ENCODE results near the gene RSPH1.
A peak's percentile ranks its signal among the peaks of the same experiment; 100 is the strongest.

Gene RSPH1

DNA sequence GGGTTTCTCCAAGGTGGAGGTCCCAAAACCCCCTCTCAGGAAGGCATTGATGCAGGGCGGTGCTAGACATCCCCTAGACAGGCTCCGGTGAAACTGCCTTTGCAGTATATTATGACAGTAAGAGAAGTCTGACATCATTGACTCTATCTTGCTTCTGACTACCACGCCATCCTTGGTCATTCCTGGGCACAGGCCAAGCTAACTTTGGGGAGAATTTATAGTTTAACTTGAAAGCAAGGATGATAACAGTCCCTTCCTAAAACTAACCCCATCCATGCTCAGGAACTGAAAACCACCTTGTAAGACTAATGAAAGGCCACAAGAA lies 30.3 kb downstream of the RSPH1 start:
- TF ChIP-seq, protein P1, sequence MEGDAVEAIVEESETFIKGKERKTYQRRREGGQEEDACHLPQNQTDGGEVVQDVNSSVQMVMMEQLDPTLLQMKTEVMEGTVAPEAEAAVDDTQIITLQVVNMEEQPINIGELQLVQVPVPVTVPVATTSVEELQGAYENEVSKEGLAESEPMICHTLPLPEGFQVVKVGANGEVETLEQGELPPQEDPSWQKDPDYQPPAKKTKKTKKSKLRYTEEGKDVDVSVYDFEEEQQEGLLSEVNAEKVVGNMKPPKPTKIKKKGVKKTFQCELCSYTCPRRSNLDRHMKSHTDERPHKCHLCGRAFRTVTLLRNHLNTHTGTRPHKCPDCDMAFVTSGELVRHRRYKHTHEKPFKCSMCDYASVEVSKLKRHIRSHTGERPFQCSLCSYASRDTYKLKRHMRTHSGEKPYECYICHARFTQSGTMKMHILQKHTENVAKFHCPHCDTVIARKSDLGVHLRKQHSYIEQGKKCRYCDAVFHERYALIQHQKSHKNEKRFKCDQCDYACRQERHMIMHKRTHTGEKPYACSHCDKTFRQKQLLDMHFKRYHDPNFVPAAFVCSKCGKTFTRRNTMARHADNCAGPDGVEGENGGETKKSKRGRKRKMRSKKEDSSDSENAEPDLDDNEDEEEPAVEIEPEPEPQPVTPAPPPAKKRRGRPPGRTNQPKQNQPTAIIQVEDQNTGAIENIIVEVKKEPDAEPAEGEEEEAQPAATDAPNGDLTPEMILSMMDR (IDR thresholded peaks at IDR 0.05; ENCODE audit: extremely low read depth, insufficient read depth, missing control alignments), result no peak
- peak; percentile 53 for DNase-seq (ENCODE audit: low spot score)
- in situ Hi-C loops (cut with MboI; ENCODE audit: low pct_unique_long_range_greater_than_20kb, low sequenced_read_pairs, unreplicated experiment), result no loop called here

DNA sequence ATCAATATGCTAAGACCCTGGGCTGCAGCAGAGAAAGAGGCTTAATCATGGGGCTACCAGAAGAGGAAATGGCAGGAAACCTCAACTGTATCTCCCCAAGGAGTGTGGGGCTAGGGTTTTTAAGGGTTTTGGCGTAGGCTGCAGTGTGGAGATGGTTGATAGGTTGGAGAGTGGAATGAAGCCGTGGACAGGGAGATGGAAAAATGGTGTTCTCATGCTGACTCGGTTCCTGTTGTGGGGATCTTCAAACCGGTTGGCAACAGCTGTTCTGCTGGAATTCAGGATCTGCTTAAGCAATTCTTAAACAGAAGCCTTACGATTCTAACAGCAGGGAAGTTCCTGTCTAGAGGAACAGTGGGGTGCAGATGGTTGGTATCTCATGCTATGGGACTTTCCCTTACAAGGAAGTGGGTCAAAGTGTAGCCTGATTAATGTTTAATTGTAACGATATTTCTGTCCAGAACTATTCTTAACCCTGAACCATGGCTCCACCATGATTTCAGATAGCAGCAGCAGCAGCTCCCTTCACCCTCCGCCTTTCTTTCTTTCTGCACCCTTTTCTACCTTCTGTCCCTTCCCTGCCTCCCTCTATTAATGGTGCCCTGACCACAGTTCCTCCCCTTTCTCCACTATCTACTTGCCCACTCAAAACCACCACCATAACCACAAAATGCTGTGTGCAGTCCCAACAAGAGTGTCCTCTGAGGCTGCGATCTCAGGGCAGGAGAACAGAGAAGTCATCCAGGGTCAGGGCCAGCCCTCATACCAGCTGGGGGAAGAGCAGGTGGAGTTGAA lies 30.8 kb downstream of the RSPH1 start:
- in situ Hi-C loops (cut with MboI; ENCODE audit: low pct_unique_long_range_greater_than_20kb, low sequenced_read_pairs, unreplicated experiment), result no loop called here
- TF ChIP-seq, protein P1 (IDR thresholded peaks at IDR 0.05; ENCODE audit: extremely low read depth, insufficient read depth, missing control alignments), result no peak
- no peak for DNase-seq (ENCODE audit: low spot score)

DNA sequence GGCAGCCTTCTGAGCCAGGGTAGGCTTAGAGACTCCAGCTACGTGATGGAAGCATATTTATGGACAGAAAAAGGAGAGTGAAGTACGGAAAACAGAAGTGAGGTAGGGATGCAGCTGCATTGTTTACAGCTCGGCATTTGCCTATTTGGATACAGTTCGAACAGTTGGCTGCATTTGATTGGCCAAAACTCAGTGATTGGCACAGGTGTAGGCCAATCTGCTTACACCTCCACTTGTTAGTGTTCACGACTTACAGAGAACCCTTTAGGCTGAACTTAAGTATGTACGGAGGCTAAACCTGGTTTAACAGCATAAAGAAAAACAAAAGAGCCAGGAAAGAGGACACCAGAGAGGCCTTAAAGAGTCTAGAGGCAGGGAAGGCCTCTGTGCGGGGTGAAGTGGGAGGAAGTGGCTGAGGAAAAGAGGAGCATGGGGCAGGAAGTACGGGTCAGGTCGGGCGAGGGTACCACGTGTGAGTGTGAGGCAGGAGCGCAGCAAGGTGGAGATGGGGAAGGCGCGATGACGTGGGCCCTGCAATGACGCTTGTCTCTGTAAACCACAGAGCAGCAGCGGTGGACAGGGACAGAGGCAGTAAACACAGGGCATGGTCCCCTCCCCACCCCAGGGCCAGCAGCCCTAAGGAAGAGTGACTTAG lies 32.0 kb downstream of the RSPH1 start:
- in situ Hi-C loops (cut with MboI; ENCODE audit: low pct_unique_long_range_greater_than_20kb, low sequenced_read_pairs, unreplicated experiment), result no loop called here
- TF ChIP-seq, protein P1 (IDR thresholded peaks at IDR 0.05; ENCODE audit: extremely low read depth, insufficient read depth, missing control alignments), result no peak
- no peak for DNase-seq (ENCODE audit: low spot score)

DNA sequence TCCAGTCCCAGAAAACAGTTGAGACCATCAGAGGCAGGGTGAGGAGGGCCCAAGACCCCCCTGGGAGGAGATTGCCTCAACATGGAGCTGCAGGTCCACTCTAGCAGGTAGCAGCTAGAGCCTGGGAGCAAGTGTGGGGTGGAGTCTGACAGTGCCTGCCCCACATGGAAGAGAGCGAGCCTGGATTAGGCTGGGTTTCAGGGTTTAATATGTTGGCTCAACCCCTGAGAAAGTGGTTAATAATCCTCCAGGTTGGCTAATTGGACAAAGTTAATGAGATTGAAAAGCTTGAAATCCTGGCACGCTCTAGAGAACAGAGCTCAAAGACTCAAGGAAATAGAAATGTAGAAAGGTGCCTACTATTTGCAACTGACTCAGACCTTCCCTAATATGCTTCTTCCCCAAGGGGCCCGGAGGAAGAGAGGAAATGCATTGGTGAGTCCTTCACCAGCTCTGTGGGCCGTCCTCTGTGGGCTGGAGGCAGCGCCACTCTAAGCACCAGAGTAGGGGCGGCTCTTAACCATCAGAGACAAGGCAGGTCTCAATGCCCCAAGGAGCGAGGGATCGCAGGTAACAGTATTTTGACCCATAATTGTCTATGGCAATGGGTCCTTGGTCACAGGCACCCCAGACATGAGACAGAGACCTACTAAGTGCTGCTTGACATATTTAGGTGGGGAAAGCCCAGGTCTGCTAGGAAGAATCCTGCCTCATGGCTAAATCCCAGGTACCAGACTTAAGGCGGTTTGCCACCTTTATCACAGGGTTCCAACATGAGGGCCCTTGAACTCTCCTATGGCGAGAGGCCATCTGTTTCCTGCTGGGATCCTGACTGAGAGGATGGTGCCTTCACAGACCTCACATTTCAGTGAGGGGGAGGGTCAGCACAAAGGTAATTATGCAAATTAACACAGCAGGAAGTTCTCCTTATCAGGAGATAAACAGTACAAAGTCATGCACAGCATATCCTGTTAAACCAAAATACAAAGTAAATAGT lies 33.8 kb downstream of the RSPH1 start:
- no peak for DNase-seq (ENCODE audit: low spot score)
- TF ChIP-seq, protein P1 (IDR thresholded peaks at IDR 0.05; ENCODE audit: extremely low read depth, insufficient read depth, missing control alignments), result no peak
- in situ Hi-C loops (cut with MboI; ENCODE audit: low pct_unique_long_range_greater_than_20kb, low sequenced_read_pairs, unreplicated experiment), result no loop called here

DNA sequence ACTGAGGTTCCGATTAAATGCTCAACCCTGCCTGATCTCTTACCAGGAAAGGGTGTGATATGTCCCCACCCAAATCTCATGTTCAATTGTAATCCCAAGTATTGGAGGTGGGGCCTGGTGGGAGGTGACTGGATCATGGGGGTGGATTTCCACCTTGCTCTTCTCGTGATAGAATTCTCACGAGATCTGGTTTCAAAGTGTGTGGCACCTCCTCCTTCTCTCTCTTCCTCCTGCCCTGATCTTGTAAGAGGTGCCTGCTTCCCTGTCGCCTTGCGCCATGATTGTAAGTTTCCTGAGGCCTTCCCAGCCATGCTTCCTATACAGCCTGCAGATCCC lies 34.9 kb downstream of the RSPH1 start:
- TF ChIP-seq, protein P1 (IDR thresholded peaks at IDR 0.05; ENCODE audit: extremely low read depth, insufficient read depth, missing control alignments), result no peak
- no peak for DNase-seq (ENCODE audit: low spot score)
- in situ Hi-C loops (cut with MboI; ENCODE audit: low pct_unique_long_range_greater_than_20kb, low sequenced_read_pairs, unreplicated experiment), result no loop called here

DNA sequence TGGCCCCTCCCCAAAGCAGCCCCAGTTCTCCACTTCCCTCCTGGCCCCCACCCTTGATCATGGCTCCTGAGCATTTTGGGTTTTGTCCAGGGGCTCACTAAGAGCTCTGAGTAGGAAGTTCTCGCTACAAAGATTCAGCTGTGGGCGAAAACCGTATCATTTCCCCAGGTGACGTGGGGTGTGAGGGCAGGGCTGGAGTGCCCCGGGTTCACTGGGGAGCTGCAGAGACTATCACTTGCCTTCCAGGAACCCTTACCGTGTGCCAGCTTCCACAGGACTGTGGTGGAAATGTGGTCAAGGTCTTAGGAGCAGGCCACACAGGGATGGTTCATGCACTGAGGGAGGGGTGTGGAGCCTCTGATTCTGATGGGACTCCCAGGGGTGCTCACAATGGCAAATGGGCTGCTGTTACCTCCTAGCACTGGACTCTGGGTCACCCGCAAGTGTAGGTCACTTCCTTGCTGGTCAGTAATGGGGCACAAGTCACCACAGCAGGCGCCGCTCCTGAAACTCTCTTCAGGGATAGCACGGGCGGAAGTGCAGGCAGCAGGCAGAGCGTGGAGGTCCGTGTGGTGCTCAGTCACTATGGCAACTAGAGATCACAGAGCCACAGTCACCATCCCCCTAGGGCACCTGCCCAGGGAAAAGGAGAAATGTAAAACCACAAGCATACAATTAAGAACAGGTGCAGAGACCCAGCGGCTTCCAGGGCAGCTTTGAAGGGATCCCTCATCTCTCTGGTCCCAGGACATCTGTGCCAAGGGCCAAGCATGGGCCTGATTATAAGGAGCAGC lies 35.4 kb downstream of the RSPH1 start:
- in situ Hi-C loops (cut with MboI; ENCODE audit: low pct_unique_long_range_greater_than_20kb, low sequenced_read_pairs, unreplicated experiment), result no loop called here
- TF ChIP-seq, protein P1 (IDR thresholded peaks at IDR 0.05; ENCODE audit: extremely low read depth, insufficient read depth, missing control alignments), result no peak
- peak; percentile 56 for DNase-seq (ENCODE audit: low spot score)
